ENCODE measurements around the gene BUB1B.

BUB1B gene

DNA sequence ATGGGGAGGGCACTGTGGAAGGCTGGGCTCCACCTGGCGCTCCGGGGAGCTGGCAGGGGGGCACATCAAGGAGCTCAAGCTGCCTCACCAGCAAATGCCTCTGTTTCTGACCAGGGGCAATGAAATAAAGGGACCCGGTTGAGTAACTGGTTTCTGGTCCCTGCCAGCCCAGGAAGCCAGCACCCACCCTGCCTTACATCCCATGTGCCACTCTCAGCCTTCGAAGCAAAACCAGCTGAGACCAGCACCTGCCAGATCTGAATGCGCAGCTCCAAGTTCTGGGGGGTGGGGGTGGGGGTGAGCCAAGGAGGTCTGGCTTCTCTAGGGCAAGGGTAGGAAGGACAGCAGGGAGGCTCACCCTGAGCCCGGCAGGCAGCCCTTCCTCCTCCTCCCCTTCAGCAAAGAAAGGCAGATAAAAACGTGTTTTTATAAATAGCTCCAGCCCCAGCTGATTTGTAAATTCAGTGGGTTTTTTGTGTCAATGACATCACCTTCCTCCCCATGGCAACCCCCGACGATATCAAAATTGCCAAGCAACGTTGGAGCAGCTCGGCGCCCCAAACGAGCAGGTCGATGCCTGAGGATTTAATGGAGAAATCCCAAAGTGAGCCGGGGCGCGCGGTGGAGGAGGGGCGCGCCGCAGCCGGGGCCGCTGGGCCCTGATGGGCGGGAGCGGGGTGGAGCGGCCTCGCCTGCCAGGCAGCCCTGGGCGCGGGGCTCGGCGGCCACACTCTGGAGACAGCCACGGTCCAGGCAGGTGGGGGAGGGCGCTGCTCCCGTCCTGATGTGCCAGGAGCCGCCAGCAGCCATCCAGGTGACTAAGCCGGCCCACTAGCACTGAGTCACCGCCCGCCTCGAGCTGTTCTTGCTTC lies 77.9 kb downstream of the BUB1B start, which contains the start of gene PAK6:
Gene PAK6 (plus strand): TSS at position 532 of the 872 bp plus-strand sequence. CDS start 25,723 bp downstream, outside the sequence.
- in situ Hi-C loops (cut with HindIII; ENCODE audit: low sequenced_read_pairs): no loop called here

DNA sequence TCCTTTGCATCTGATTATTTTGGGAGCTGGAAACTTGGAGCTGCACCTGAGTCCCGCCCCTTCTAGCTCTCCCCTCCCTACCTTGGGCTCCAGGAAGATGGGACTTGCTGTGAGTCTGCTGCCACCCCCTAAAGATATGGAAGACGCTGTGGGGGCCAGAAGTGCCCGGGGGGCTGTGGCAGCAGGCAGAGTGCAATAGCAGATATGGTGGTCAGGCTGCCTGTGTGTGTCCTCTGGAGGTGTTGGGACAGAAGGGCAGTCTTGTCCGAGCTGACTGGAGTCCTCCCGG lies 78.5 kb downstream of the BUB1B start:
- in situ Hi-C loops (cut with HindIII; ENCODE audit: low sequenced_read_pairs): no loop called here

DNA sequence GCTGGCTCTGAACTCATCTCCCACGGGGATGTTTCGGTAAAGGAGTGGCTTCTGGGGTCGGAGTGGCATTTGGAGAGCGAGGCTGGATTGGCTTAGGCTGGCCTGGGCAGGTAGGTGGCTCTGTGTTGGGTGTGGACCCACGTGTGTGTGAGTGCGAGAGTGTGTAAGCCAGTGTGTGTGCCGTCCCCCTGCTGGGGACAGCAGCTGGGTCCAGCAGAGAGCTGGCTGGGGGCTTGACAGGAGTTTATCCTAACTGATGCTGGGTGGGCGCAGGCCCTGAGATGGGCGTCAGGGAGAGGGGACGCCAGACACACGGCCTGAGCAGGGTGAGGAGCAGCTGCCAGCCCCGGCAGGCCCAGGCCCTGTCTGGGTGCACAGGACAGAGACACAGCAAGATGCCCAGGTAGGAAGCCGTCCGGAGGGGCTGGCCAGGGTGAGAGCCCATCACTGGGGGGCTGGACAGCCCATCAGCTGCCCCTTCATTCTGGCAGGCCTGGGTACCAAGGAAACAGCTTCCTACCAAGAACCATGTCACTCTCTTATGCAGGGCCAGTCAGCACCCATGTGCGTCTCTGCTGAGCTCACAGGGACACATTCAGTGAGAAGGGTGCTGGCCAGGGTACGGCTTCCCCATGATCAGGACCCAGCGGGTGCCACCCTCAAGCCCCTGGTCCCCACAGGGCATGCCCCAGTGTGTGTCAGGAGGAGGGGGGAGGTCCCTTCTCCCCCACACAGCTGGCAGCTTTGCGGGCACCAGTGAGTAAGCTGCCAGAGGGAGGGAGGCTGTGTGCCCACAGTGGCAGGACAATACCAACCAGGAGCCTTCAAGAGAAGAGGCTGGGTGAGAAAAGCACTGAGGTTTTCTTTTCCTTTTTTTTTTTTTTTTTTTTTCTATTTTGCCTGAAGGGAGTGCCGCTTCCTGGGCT lies 79.1 kb downstream of the BUB1B start:
- in situ Hi-C loops (cut with HindIII; ENCODE audit: low sequenced_read_pairs): no loop called here

DNA sequence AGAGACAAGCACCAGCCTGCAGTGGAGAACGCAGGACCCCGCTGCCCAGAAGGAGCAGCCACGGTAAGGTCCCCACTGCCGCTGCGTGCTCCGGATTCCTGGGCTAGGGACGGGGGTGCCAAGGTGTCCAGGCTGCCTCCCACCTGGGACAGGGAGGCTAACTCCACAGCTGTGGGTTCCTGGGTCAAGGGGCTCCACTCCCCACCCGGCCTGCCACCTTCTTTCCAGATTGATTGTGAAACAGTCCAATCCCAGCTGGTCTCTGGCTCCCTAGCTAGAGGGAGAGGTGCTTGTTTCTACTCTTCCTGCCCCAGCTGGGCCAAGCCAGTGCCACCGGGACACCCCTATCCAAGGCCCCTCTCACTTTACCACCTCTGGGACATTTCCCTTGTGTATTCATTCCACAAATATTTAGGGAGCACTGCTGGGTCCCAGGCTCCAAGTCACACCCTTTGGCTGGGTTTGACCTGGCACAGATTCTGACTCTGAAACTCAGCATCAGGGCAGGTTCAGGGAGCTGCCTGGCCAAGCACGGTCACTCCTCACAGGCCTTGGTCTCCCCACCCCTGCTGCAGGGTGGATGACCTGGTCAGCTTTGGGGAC lies 79.9 kb downstream of the BUB1B start:
- in situ Hi-C loops (cut with HindIII; ENCODE audit: low sequenced_read_pairs): no loop called here

DNA sequence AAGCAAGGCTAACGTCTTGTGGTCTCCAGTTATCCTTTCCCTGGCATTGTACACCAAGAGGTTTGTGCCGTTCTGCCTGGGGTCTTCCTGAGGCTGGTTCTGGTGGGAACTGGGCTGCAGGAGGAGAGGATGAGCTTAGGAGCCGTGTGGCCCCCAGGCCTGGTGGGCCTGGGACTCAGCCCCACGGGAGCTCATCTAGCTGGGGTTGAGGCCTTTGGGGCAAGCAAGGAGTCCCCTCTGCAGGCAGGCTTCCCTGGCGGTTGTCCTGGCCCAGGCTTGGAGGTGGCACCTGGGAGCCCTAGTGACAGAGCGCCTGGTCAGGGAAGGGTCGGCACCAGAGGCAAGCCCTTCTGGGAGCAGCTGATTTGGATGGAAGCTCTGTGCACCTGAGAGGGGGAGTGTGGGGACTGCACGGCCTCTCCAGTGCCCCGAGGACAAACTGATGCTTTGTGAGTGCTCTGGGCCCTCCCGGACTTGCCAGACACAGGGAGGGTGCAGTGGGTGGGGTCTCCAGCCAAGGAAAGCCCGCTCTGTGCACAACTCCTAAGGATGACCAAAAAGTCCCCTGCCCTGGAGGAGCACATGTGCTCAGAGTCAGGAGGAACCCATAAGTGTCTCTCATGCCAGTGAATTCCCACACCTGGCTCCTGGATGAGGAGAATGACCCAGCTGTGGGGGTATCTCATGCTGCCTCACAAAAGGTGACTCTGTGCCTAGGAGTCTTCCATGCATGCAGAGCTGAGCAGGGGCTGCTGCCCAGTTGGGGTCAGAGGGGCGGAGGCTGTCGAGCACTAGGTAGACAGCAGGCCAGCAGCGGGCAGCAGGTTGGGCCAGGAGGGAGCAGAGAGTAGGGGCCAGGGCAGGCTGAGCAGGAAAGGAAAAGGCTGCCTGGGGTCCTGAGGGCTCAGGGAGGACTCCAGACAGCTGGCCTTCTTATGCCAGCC lies 80.7 kb downstream of the BUB1B start:
- in situ Hi-C loops (cut with HindIII; ENCODE audit: low sequenced_read_pairs): no loop called here

DNA sequence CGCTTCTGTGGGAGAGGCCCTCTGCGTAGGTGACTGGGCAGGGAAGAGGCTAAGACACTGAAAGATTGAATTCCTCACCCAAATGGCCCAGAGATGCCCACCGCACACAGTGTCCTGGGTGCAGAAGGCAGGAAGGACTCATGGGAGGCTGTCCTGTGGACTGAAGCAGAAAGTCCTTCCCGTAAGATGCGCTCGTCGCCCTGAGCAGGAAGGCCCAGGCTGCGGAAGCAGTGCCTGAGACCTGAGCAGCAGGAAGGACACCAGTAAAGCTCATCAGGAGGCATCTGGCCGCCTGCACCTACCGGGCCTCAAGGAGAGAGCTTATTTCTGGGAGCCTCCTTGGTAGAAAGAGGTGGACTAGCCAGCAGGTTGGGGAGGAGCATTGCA lies 81.3 kb downstream of the BUB1B start:
- in situ Hi-C loops (cut with HindIII; ENCODE audit: low sequenced_read_pairs): no loop called here

DNA sequence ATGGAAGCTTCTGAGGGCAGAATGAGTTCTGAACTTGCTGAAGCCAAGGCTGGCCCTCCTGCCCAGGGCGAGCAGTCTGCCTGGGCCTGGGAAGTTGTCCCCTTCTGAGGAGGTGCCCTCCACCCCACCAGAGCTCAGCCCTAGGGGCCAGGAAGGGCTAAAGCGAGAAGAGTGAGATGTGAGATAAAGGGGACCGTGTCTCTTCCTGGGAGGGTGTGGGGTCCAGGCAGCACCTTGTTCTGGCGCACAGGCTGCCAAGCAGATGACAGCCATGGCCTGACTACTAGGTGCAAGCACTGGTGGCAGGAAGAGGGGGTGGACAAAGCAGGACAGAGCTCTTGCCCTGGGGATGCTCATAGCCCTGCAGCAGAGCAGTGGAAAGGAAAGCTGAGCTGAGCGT lies 81.7 kb downstream of the BUB1B start:
- in situ Hi-C loops (cut with HindIII; ENCODE audit: low sequenced_read_pairs): no loop called here

DNA sequence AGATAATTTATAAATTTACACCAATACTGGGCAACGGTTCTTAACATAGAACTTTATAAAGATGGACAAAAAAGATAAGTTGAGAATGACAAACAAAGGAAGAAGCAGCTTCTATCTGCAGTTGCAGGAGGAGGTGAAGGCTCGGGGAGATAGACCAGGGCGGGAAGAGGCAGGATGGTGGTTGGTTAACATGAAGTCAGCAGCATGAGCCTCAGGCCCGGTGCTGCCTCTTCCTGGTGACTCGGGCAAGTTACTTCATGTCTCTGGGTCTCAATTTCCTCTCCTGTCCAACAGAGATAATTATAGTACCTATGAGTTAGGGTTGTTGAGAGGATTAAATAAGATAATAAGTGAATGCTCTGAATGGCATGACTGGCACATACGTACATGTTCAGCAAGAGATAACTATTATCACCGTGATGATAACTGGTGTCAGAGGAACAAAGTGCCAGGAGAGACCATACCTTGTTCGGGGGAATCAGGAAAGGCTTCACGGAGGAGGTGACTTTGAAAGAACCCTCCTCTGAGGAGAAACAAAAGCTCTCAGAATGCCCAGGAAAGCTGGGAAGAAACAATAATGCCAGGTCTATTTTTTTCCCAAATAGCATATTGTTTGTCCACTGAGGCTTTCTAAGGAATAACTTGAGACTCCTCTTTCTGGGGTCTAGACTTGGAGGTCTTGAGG lies 82.4 kb downstream of the BUB1B start:
- in situ Hi-C loops (cut with HindIII; ENCODE audit: low sequenced_read_pairs): no loop called here

DNA sequence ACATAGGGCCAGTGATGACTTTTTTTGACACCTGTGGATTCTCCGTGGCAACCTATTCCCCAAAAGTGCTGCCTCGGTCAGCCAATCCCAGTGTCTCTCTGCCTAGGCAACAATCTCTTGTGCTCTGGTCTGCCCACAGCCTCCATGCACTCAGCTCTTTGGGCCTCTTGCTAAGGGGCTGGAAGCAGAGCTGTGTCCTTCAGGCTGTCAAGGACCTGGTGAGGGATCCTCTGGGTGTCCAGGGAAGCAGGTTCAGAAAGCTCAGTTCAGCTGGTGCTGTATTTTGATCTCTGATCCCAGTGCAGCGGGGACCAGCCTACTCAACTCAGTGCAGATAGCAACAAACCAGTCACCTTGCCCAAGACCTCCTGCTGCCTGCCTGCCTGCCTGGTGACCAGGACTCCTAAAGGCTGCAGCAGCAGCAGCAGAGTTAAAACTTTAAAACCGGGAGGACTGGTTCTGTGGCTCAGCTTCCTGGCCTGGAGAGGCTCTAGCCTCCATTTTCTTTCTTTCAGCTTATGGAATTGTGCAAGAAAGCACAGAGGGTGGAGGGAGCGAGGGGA lies 84.2 kb downstream of the BUB1B start:
- in situ Hi-C loops (cut with HindIII; ENCODE audit: low sequenced_read_pairs): no loop called here

DNA sequence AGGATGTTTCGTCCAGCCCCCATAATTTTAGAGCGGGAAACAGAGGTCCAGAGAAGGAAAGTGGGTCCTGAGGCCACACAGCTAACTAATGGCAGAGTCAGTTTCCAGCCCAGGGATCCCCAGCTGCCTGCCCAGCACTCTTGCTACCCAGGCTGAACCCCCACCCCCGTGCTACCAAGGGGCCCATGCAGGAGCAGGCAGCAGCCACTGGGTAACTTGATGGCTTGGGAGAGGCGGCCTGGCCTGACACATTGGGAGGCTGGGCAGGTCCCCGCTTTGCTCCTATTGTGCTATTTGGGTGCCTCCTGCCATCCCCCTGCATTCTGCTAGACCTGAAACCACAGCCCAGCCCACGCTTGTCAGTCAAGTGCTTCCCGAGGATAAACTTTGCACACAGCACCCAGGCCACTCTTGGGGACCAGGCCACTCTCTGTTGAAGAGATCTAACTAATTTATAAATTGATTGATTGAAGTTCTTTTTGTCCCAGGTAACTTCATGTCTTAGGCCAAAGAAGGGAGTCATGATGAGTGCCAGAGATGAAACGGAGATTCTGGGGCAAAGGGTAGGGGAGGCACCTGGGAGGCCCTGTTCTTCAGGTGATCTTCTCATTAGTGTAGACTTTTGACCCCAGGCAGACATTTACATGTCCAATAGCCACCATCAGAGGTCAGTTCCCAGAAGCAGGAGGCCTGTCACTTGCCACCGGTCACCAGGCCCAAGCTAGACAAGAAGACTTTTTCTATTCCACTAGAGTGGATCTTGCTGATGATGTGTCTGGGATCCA lies 85.0 kb downstream of the BUB1B start:
- in situ Hi-C loops (cut with HindIII; ENCODE audit: low sequenced_read_pairs): no loop called here

DNA sequence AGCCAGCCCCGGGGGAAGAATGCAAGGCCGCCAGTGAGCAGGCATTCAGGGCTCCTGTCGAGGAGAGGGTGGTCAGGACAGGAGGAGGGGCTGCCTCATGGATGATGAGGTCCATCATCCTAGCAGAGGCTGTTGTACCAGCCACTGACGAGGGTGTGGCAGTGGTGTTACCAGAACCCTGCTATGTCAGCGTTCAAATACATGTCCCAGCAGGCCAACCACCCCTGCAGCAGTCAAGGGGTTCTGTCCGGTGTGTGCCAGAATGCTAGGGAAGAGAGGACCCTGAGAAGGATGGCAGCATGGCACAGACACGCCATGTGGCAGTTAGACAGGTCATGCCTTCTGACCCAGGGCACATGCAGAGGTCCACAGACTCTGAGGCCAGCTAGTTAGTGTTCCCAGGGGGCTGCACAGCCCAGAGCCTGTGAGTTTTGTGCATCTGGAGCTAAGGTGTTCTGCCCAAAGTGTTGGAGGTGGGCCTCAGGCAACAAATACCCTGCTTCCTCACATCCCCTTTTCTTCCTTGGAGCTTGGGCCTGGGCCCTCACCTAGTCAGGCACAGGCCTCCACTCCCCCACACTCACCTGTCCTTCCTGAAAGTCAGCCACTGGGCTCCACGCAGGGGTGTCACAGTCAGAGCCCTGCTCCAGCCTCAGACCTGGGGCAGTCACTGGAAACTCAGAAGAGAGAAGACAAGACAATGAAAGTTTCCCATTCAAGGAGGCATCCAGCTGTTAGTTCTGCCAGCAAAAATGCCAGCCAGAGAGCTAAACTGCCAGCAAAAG lies 85.8 kb downstream of the BUB1B start:
- in situ Hi-C loops (cut with HindIII; ENCODE audit: low sequenced_read_pairs): no loop called here

DNA sequence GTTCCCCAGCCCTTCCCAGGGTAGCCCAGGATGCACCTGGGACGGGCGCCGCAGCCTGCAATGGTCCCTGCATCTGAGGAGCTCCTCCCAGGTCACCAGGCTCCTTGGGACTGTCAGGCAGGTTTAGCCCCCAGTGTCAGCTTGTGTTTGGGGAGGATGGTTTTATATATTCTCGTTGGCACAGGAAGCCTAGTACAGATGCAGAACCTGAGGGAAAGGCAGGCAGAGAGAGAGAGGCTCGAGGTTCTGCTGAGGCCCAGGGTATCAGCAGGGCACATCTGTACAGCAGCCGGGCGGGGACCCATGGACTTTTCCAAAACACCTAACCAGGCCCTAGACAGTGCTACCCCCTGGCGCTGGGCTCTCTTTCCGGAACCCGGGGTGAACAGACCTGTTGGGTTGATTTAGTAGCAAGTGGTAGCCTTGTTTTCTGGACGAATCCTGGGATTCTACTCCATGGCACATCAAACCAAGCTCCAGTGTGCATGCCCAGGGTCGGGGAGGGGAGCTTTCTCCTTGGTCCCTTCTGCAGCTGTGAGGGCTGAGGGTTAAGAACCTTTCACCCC lies 86.6 kb downstream of the BUB1B start:
- in situ Hi-C loops (cut with HindIII; ENCODE audit: low sequenced_read_pairs): no loop called here

DNA sequence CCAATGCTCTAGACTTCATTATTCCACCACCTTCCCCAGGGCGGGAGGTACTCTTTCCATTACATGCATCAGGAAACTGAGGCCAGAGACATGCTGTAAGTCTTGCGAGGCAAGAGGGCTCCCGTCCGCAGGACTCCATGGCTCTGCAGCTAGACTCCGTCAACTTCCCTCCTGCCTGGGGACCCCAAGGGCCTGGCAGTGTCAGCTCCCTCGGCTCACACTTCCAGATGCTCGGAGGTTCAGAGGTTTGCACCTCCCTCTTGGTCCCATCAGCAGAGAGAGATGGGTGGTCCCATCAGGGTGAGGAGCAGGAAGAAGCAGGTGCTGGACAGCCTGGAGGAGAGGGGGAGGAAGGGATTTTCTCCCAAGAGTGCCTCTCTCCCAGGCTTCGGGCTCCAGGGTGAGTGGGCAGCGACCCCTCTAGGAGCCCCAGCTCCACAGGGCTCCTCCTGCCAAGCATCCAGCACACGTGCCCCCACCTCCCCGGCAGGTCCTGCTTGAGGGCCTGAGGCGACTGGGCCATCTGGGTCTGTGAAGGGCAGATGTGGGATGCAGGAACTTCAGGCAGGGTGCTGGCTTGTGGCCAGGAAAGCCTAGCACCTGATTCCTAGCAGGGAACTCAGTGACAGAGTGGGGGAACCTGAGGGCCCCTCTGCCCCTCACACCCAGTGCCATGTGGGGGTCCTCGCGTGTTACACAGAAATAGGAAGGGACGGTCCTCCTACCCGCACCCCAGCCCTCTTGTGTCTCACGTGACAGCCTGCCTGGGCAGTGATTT lies 87.3 kb downstream of the BUB1B start:
- in situ Hi-C loops (cut with HindIII; ENCODE audit: low sequenced_read_pairs): no loop called here

DNA sequence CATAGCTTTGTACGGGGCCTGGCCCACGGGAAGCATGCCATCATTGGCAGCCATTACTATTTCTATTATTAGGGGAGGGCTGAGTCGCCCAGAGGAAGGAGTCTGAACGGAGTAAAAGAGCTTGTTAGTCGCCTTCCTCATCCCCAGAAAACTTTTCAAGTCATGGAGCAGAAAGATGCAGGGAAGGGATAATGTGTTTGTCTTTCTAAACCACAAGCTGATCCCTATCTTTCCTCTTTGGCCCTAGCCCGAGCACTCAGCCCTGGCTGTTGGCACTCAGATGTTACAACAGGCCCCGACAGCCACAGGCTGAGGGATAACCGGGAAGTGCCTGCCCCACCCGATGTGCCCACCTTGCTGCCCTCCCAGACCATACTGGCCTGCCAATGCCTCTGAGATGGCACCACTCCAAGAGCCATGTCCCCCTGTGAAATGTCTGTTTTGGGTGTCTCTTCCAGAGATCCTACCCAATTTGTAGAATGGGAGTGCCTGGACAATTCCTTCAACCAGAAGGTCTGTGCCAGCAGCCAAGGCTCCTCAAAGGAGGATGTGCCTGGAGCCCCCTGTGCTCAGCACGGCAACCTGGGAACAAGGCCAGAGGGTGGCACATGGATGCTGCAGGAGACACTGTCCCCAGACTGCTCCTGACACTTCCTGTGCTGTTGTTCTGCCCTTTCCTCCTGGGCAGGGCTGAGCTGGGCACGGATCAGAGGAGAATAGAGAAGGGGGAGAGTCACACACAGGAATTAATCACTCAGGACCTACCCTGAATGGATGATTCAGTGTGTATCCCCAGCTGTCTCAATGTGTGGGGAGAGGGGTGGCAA lies 88.8 kb downstream of the BUB1B start:
- in situ Hi-C loops (cut with HindIII; ENCODE audit: low sequenced_read_pairs): no loop called here

DNA sequence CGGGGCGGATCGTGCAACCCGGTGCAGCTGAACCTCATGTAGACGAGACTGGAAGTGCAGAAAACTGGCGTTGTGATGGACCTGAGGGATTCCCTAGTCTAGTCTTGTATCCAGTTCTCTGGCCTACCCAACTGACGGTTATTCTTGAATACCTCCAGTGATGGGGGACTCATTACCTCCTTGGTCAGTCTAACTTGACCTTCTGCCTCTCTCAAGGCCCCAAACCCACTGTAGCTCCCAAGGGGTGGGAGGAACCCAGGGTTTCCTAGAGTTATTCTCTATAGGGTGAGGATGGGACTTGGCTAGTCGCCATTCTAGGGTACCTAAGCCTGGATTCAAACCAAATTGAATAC lies 89.4 kb downstream of the BUB1B start:
- in situ Hi-C loops (cut with HindIII; ENCODE audit: low sequenced_read_pairs): no loop called here

DNA sequence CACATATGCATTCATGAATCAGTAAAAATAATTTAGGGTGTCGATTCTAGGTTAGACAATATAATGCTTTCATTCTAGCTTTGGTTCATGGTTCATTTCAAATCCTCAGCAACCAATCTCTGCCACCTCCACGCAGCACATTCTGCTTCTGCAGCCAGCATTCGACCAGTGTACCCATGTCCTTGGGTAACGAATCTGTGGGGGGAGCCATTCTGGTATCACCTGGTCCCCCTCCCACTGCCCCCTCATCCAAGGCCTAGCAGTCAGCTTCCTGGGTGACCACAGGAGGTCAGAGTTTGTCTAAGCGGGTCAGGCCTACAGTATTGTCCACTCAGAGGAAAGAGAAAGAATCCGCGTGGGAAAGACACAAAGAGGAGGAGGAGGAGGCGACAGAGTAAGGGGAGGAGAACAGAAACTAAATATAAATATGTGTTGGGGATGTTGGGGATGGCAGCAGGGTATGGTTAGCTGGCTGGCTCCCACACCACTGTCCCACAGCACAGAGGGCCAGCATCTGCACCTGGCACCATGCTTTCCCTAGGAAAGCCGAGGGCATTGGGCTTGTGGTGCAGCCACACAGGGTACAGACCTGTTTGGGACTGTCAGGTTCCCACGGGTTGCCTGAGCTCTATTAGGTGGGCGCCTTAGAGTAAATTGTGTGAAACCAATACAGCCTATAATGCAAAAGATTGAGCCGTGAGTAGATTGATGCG lies 90.1 kb downstream of the BUB1B start:
- in situ Hi-C loops (cut with HindIII; ENCODE audit: low sequenced_read_pairs): no loop called here
